GM21576 (cell line): ENCODE measurements around the gene FBXW4.

Source experiments
- ATAC-seq: cut with Tn5 transposase; IDR thresholded peaks from one replicate; pipeline ENCODE4 v1.9.1; 2021; ENCODE audit warnings: mild to moderate bottlenecking, moderate library complexity; ENCODE audit not compliant: unreplicated experiment

FBXW4 gene

GRCh38 chr10:101696632-101697031 lies 1.7 kb upstream of the FBXW4 start:
- ATAC-seq: no peak

- ATAC-seq: no peak
These were observed 477 bp upstream of the FBXW4 start for GRCh38 chr10:101695404-101695890.

- ATAC-seq: peak; percentile 51
These were observed 844 bp downstream of the FBXW4 start for GRCh38 chr10:101693978-101694673.

GRCh38 chr10:101693651-101693977 lies 1.4 kb downstream of the FBXW4 start:
- ATAC-seq: peak; percentile 30

- ATAC-seq: no peak
These were observed 3.9 kb downstream of the FBXW4 start for GRCh38 chr10:101691081-101691480.

DNA sequence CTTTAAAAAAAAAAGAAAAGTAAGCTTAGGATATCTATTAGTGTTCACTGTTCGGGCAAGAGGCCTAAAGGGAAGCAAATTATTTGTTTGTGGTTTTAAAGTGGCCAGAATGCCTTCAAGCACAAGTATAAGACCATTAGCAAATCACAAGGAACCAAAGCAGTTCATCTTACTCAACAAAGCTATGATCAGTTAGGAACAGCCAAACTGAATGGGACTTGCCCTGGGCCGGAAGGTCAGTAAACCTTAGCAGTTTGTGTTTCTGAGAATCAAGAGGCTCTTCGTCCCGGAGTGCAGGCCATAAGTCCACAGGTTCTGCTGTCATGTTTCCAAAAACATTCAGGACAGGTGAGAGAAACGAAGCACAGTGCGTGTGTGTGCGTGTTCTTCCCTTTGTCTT lies 4.5 kb downstream of the FBXW4 start:
- ATAC-seq: no peak

- no peak for ATAC-seq
These were observed 7.8 kb downstream of the FBXW4 start for GRCh38 chr10:101687071-101687658.

- ATAC-seq: no peak
These were observed 8.6 kb downstream of the FBXW4 start for GRCh38 chr10:101686133-101686925.

GRCh38 chr10:101684782-101685181 lies 10.2 kb downstream of the FBXW4 start:
- no peak for ATAC-seq

GRCh38 chr10:101683276-101683675 lies 11.7 kb downstream of the FBXW4 start:
- ATAC-seq: no peak

DNA sequence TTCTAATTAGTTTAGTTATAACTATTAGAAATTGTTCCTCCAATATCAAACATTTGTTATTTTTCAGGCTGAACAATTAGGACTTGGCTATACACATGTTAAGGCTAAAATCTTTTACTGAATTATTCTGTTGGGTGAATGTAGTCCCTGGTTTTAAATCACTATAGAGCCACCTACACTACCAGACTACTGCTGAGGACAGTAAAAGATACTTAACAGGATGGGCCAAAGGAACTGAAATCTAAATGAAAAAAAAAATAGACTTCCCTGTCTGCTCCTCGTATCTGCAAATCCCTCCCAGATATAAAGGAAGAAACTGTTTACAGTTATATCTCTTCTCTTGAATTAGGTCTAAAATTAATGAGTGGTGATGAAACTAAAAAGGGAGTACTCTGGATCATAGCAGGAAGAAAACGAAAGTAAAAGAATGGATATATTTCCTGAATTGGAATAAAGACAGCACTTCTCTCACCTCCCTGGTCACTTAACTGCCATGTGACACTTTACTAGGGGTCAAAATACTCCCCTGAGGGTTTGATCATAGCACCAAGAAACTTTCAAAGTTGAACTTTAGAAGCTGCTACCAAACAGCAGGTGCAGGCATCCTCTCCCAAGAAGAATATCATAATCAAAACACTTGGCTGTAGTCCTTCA lies 12.7 kb downstream of the FBXW4 start:
- ATAC-seq: no peak

DNA sequence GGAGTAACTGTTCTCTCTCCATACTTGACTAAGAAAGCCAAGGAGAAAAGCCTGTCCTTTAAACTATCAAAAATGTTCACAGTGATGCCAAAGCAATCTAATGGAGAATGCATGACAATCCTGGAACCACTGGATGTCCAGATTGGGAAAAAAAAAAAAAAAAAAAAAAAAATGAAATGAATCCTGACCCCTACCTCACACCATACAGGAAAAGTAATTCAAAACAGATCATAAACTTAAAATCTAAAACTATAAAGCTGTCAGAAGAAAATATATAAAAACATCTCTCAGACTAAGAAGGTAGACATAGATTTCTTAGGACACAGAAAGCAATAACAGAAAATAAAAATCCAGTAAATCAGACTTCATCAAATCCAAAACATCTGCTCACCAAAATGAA lies 18.4 kb downstream of the FBXW4 start:
- no peak for ATAC-seq

GRCh38 chr10:101675115-101675514 lies 19.9 kb downstream of the FBXW4 start:
- ATAC-seq: no peak

- ATAC-seq: no peak
These were observed 22.4 kb downstream of the FBXW4 start for GRCh38 chr10:101672536-101672935.

- no peak for ATAC-seq
These were observed 23.5 kb downstream of the FBXW4 start for GRCh38 chr10:101671453-101671852.

- peak; percentile 65 for ATAC-seq
These were observed 24.3 kb downstream of the FBXW4 start for GRCh38 chr10:101670635-101671034.

GRCh38 chr10:101669181-101669580 lies 25.8 kb downstream of the FBXW4 start:
- no peak for ATAC-seq

DNA sequence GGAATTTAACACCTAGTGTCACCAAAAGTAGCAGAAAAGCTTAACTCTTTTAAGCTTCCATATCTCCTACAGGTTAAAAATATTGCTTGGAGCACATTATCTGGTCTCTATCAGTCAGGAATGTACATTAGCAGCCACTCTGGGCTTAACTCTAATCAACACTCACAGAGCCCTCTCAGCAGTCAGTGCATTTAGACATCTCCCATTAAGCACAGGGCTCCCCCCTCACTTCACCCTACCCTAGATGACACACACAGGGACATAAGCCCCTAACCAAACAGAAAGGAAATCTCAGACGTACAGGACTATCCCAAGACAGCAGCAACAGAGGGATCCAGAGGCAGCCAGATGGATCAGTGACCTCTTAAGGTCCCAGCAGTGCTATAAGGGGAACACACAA lies 26.4 kb downstream of the FBXW4 start:
- ATAC-seq: no peak

DNA sequence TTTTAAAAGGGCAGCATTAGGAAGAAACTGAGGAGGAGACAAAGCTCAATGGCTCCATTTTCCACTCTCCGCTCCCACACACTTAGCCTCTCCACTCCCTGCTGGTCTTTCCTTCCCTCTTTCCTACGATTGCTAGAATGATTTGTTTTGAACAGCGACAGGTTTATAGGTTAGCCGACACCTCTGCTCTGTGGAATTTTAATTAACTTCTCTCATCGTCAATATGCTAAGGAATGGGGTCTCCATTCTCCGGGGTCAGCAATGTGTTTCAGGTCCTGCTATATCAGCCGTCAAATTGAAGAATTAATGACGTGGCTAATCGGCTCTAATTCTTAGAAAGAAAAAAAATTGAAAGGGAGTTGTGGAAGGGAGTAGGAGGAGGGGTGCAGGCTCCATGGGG lies 28.9 kb downstream of the FBXW4 start:
- ATAC-seq: no peak

DNA sequence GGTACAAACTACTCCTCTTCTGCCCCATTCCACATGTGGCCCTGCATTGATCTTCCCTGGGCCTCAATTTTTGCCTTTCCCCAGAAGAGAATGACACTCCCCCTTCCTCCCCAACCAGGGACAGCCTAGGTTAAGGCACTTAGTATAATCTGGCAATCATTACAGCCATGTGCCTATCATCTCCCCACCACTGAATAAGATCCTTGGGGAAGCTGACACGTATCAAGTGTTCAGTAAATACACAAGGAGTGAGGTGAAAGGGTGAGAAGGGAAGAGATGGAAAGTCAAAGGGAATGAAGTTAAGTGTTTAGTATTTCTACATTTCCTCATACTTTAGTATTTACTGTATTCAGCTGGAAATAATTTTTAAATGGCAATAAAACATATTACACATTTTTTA lies 31.9 kb downstream of the FBXW4 start:
- no peak for ATAC-seq

DNA sequence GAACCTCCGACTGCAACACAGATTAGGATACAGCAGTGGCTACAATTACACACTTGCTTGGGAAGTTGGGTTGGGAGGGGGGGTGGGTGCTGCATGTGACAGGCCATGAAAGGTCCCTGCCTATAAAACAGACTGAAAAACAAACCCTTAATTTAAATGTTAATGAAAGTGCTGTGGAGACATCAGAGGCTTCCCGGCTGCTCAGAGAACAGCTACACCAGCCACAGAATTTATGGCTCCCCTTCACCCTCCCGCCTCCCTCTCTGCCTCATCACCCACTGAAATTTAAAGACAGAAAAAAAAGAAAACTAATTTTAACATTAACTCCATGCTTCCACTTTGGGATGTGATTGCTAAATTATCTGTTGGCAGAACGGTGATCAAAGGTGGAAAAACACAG lies 34.7 kb downstream of the FBXW4 start:
- no peak for ATAC-seq

- no peak for ATAC-seq
These were observed 36.0 kb downstream of the FBXW4 start for GRCh38 chr10:101658975-101659374.
